ENCODE results near the gene CNTNAP5. TPM values are rescaled to one million over a fixed set of nuclear protein-coding genes. Genes with fewer than 3 reads are reported as not detected.

CNTNAP5 gene
- total and polyA plus RNA-seq, 2 donors (not counting 1 experiment from before 2014, with no cell fraction given): not detected

DNA sequence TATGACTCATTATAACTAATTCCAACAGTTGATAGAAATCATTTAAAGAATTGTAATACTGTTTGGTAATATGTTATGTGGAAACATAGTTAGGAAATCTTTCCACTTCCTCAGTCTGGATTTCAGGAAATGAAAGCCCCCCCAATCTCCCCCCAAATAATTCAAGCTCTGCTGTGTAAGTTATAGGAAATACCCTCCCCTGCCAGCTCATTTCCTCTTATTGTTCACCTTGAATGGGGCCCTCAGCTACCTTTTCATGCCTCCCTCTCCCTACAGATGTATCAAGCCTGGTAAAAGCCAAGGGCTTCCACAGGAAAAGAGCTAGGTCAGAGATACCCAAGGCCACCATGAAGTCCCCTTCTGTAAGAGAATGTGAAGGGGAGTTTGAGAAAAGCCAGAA, 155.5 kb downstream of the CNTNAP5 start:
- no peak overlapping the region for H3K9ac ChIP-seq (ENCODE audit: low read length)
- TF ChIP-seq EZH2 (IDR thresholded peaks at IDR 0.05; ENCODE audit: borderline replicate concordance, insufficient read depth, low read depth, low read length, poor library complexity, severe bottlenecking): no peak
- TF ChIP-seq, protein P1, sequence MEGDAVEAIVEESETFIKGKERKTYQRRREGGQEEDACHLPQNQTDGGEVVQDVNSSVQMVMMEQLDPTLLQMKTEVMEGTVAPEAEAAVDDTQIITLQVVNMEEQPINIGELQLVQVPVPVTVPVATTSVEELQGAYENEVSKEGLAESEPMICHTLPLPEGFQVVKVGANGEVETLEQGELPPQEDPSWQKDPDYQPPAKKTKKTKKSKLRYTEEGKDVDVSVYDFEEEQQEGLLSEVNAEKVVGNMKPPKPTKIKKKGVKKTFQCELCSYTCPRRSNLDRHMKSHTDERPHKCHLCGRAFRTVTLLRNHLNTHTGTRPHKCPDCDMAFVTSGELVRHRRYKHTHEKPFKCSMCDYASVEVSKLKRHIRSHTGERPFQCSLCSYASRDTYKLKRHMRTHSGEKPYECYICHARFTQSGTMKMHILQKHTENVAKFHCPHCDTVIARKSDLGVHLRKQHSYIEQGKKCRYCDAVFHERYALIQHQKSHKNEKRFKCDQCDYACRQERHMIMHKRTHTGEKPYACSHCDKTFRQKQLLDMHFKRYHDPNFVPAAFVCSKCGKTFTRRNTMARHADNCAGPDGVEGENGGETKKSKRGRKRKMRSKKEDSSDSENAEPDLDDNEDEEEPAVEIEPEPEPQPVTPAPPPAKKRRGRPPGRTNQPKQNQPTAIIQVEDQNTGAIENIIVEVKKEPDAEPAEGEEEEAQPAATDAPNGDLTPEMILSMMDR (IDR thresholded peaks at IDR 0.05): no peak
- H3K4me1 Mint-ChIP-seq: no peaks in the 10 kb centered on the region
- H3K36me3 ChIP-seq (replicated peaks in 1 of 2; ENCODE audit: control extremely low read depth in 1 of 2, control insufficient read depth in 1 of 2, extremely low read depth in 1 of 2, insufficient read depth in 2 of 2, low read length in 1 of 2): no peaks in the 10 kb centered on the region
- H3K27ac ChIP-seq (ENCODE audit: low read length in 2 of 2): no peak overlapping the region
- ChIA-PET CTCF (no interaction called here), POLR2A (no interaction called here)
- H3K4me1 ChIP-seq (ENCODE audit: control insufficient read depth in 2 of 2, insufficient read depth in 2 of 2, low read length in 2 of 2): no peaks in the 10 kb centered on the region
- no peaks in the 10 kb centered on the region for H3K9me3 Mint-ChIP-seq (ENCODE audit: insufficient read depth)
- H3K4me3 ChIP-seq (ENCODE audit: control extremely low read depth in 1 of 5, extremely low read depth in 1 of 5, insufficient read depth in 1 of 5, low read depth in 2 of 5, low read length in 4 of 5): no peak overlapping the region
- H3K79me2 ChIP-seq (ENCODE audit: control insufficient read depth, insufficient read depth, low read length): no peaks in the 10 kb centered on the region
- H3K9me3 ChIP-seq (ENCODE audit: control extremely low read depth in 1 of 3, control insufficient read depth in 2 of 3, insufficient read depth in 1 of 3, low read length in 2 of 3): peaks cover 0 to 5% (median 0%) of the 10 kb centered on the region in 3 donors
- intact Hi-C loops (cut with micrococcal nuclease): no loop called here
- no peak overlapping the region for H3K4me2 ChIP-seq (replicated peaks; ENCODE audit: low read depth, low read length, poor library complexity, severe bottlenecking)
- no peak overlapping the region for H2AFZ ChIP-seq (ENCODE audit: insufficient read depth, low read depth, low read length, poor library complexity, severe bottlenecking)
- no peak overlapping the region for H3K27ac Mint-ChIP-seq
- no peaks in the 10 kb centered on the region for H4K20me1 ChIP-seq (ENCODE audit: control insufficient read depth, insufficient read depth, low read length, poor library complexity, severe bottlenecking)
- ATAC-seq (ENCODE audit: low read depth): no peak
- H3K27me3 Mint-ChIP-seq: no peaks in the 10 kb centered on the region
- H3K4me3 Mint-ChIP-seq: no peak overlapping the region
- no peak for DNase-seq
- H3K27me3 ChIP-seq (replicated peaks in 1 of 4; ENCODE audit: control extremely low read depth in 1 of 4, control insufficient read depth in 3 of 4, insufficient read depth in 4 of 4, low read length in 3 of 4): no peaks in the 10 kb centered on the region

DNA sequence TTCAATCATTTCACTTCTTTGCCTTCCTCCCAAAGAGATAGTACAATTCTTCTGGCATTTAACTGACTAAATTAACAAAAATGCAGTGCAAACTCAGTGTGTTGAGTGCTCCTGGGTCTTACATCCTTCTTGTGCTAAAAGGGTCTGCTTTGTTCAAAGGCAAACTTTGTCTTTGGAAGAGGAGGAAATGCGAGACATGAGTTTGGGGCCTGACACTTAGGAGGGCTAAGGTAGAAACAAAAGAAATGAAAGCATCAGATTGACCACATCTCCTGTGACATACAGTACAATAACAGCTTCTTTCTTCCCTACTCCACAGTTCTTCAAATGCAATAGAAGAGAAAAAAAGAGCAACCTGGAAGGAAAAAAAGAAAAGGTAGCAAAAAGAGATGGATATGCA, 161.7 kb downstream of the CNTNAP5 start:
- TF ChIP-seq, protein P1 (IDR thresholded peaks at IDR 0.05): no peak
- TF ChIP-seq EZH2 (IDR thresholded peaks at IDR 0.05; ENCODE audit: borderline replicate concordance, insufficient read depth, low read depth, low read length, poor library complexity, severe bottlenecking): no peak
- intact Hi-C loops (cut with micrococcal nuclease): no loop called here
- no peak overlapping the region for H2AFZ ChIP-seq (ENCODE audit: insufficient read depth, low read depth, low read length, poor library complexity, severe bottlenecking)

More for the DNA sequence above, 161.7 kb downstream of the CNTNAP5 start:
- peaks cover 0 to 2% (median 0%) of the 10 kb centered on the region in 3 donors for H3K9me3 ChIP-seq (ENCODE audit: control extremely low read depth in 1 of 3, control insufficient read depth in 2 of 3, insufficient read depth in 1 of 3, low read length in 2 of 3)
- Mint-ChIP-seq H3K27me3 (no peaks in the 10 kb centered on the region), H3K4me3 (no peak overlapping the region), H3K9me3 (ENCODE audit: insufficient read depth) (peaks cover 2% of the 10 kb centered on the region), H3K4me1 (no peaks in the 10 kb centered on the region), H3K27ac (no peak overlapping the region)
- no peak overlapping the region for H3K9ac ChIP-seq (ENCODE audit: low read length)
- no peaks in the 10 kb centered on the region for H3K79me2 ChIP-seq (ENCODE audit: control insufficient read depth, insufficient read depth, low read length)
- H3K4me2 ChIP-seq (replicated peaks; ENCODE audit: low read depth, low read length, poor library complexity, severe bottlenecking): no peak overlapping the region
- ChIA-PET CTCF (no interaction called here), POLR2A (no interaction called here)
- no CpG with 5 or more reads among the region's 1 CpG for WGBS (ENCODE audit: insufficient coverage)
- no peaks in the 10 kb centered on the region for H4K20me1 ChIP-seq (ENCODE audit: control insufficient read depth, insufficient read depth, low read length, poor library complexity, severe bottlenecking)
- ATAC-seq (ENCODE audit: low read depth): no peak
- H3K27ac ChIP-seq (ENCODE audit: low read length in 2 of 2): no peak overlapping the region
- H3K36me3 ChIP-seq (replicated peaks in 1 of 2; ENCODE audit: control extremely low read depth in 1 of 2, control insufficient read depth in 1 of 2, extremely low read depth in 1 of 2, insufficient read depth in 2 of 2, low read length in 1 of 2): no peaks in the 10 kb centered on the region
- H3K4me3 ChIP-seq (ENCODE audit: control extremely low read depth in 1 of 5, extremely low read depth in 1 of 5, insufficient read depth in 1 of 5, low read depth in 2 of 5, low read length in 4 of 5): no peak overlapping the region
- H3K4me1 ChIP-seq (ENCODE audit: control insufficient read depth in 2 of 2, insufficient read depth in 2 of 2, low read length in 2 of 2): no peaks in the 10 kb centered on the region
- DNase-seq: no peak
- H3K27me3 ChIP-seq (replicated peaks in 1 of 4; ENCODE audit: control extremely low read depth in 1 of 4, control insufficient read depth in 3 of 4, insufficient read depth in 4 of 4, low read length in 3 of 4): no peaks in the 10 kb centered on the region
